Vagina (tissue), 2 donors: ENCODE measurements around the gene DDC.

Source experiments
- CTCF ChIP-seq, 3 experiments: fragments of 450-650 bp in 2 of 3; fragments of 200-600 bp in 1 of 3; sonication (generic) in 1 of 3; IDR thresholded peaks; one replicate each; pipeline ENCODE4 v1.5.1; 2017 to 2019; ENCODE audit warnings: antibody characterized with exemption in 3 of 3, mild to moderate bottlenecking in 2 of 3, moderate library complexity in 2 of 3
- POLR2A ChIP-seq, 2 donors: fragments of 450-650 bp; IDR thresholded peaks; one replicate each; pipeline ENCODE4 v1.6.1; 2017; ENCODE audit warnings: antibody characterized with exemption in 2 of 2, mild to moderate bottlenecking in 2 of 2, moderate library complexity in 2 of 2
- POLR2AphosphoS5 ChIP-seq, 2 donors: sonication (generic); formaldehyde crosslinking; IDR thresholded peaks; one replicate each; pipeline ENCODE4 v1.9.0; 2017; ENCODE audit warnings: antibody characterized with exemption in 2 of 2, mild to moderate bottlenecking in 2 of 2, low read depth in 1 of 2; ENCODE audit not compliant: insufficient read depth in 1 of 2

- TF ChIP-seq POLR2A (IDR thresholded peaks at IDR 0.05) (no peak), CTCF (IDR thresholded peaks at IDR 0.05) (no peak), POLR2AphosphoS5 (IDR thresholded peaks at IDR 0.05; ENCODE audit: insufficient read depth in 1 of 2, low read depth in 1 of 2) (no peak)
These were observed 31.3 kb downstream of the DDC start for GRCh38 chr7:50533866-50534265.
